DMS53 (cell line): ENCODE measurements around the gene TPRN.

Experiments
- DNase-seq: peaks from one replicate; lab custom pipeline; 2025; lab: John Stamatoyannopoulos, UW

TPRN gene

GRCh38 chr9:137143459-137143858, 57.1 kb downstream of the TPRN start:
- no peak for DNase-seq

DNA sequence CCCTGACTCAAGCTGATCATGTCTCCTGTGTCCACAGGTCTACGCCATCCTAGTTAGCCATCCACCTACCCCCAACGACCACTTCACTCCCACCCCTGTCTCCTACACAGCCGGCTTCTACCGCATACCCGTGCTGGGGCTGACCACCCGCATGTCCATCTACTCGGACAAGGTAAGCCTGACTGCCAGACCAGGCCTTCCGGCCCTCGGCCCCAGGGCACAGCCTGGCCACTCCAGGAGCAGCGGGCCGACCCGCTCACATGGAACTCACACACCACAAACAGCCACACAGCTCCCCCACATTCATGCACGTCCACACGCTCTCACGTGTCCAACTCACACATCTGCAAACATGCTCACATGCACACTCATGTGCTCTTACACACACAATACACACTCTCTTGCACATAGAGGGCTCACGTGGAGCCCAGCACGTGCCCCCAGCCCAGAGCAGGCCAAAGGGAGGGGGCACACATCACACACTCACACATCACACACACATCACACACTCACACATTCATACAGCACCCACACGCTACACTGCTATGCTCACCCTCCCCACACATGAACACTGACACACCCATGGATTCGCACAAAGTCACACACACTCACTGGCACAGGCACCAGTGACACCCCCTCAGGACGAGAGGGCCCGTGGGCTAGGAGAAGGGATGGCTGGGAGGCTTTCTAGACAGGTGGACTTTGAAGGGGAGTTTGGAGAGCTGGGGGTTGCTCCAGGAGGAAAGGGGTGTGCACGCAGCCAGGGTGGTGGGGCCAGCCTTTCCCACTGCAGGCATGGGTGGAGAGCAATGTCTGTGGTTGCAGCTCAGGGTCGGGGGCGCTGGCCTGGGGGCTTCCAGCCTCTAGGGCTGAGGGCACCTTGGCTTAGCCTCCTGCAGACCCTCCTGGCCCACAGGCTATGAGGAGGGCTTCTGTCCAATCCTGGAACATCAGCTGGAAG, 58.3 kb downstream of the TPRN start:
- DNase-seq = no peak
